GM18502 (cell line): Measurements from ENCODE around the gene RRAGD.
"Not testable (repeated sequence)": the region's sequence is repeated elsewhere in the genome, so short reads cannot be mapped to it uniquely, and the experiment has no call there.

ENCODE experiments used
- ATAC-seq: cut with Tn5 transposase; IDR thresholded peaks from one replicate; pipeline ENCODE4 v1.9.1; 2021; ENCODE audit warnings: mild to moderate bottlenecking; ENCODE audit not compliant: unreplicated experiment, poor library complexity

Gene RRAGD

GRCh38 chr6:89413006-89413400 is 930 bp upstream of the RRAGD start:
- no peak for ATAC-seq

- ATAC-seq, result peak; percentile 53
Observed at GRCh38 chr6:89411145-89412070, 665 bp downstream of the RRAGD start.

- ATAC-seq, result no peak
Observed at GRCh38 chr6:89410788-89411144, 1.3 kb downstream of the RRAGD start.

- no peak for ATAC-seq
Observed at GRCh38 chr6:89410231-89410761, 1.8 kb downstream of the RRAGD start.

- no peak for ATAC-seq
Observed at GRCh38 chr6:89409461-89410035, 2.5 kb downstream of the RRAGD start.

GRCh38 chr6:89406141-89406540 is 5.9 kb downstream of the RRAGD start:
- ATAC-seq, result no peak

- no peak for ATAC-seq
Observed at GRCh38 chr6:89404512-89404911, 7.6 kb downstream of the RRAGD start.

GRCh38 chr6:89402776-89403175 is 9.3 kb downstream of the RRAGD start:
- ATAC-seq, result no peak

GRCh38 chr6:89400912-89401399 is 11.1 kb downstream of the RRAGD start:
- ATAC-seq, result no peak

GRCh38 chr6:89400050-89400449 is 12.0 kb downstream of the RRAGD start:
- no peak for ATAC-seq

- ATAC-seq, result no peak
Observed at GRCh38 chr6:89398762-89399525, 13.1 kb downstream of the RRAGD start.

GRCh38 chr6:89397884-89398283 is 14.2 kb downstream of the RRAGD start:
- not testable (repeated sequence) for ATAC-seq

GRCh38 chr6:89393659-89394058 is 18.4 kb downstream of the RRAGD start:
- ATAC-seq, result no peak

- no peak for ATAC-seq
Observed at GRCh38 chr6:89392823-89393222, 19.2 kb downstream of the RRAGD start.

- no peak for ATAC-seq
Observed at GRCh38 chr6:89388846-89389245, 23.2 kb downstream of the RRAGD start.

GRCh38 chr6:89387516-89388201 is 24.4 kb downstream of the RRAGD start:
- peak; percentile 96 for ATAC-seq

GRCh38 chr6:89386917-89387491 is 25.1 kb downstream of the RRAGD start:
- peak; percentile 30 for ATAC-seq

GRCh38 chr6:89385846-89386245 is 26.2 kb downstream of the RRAGD start:
- no peak for ATAC-seq

- no peak for ATAC-seq
Observed at GRCh38 chr6:89385156-89385667, 26.9 kb downstream of the RRAGD start.

- no peak for ATAC-seq
Observed at GRCh38 chr6:89381031-89381430, 31.0 kb downstream of the RRAGD start.
